ENCODE measurements around the gene NRXN3. TPM values are rescaled to one million over a fixed set of nuclear protein-coding genes. Genes with fewer than 3 reads are reported as not detected.

Gene NRXN3
- total RNA-seq, 5 donors from 2014 or later (not counting 1 experiment from before 2014, with no cell fraction given), result not detected

GRCh38 chr14:79742142-79742541 lies 1572.0 kb downstream of the NRXN3 start:
- Mint-ChIP-seq H3K36me3 (no peaks in the 10 kb centered on the region), H3K27ac (no peak overlapping the region), H3K4me1 (no peaks in the 10 kb centered on the region), H3K27me3 (peaks cover 0 to 4% of the 10 kb centered on the region in 2 donors), H3K4me3 (no peak overlapping the region), H3K9me3 (peaks cover 3 to 23% (median 13%) of the 10 kb centered on the region in 3 donors)
- Histone ChIP-seq H3K27ac (ENCODE audit: low read length) (no peak overlapping the region), H3K27me3 (replicated peaks in 1 of 2; ENCODE audit: control insufficient read depth in 2 of 2, extremely low read depth in 1 of 2, insufficient read depth in 2 of 2, low read length in 1 of 2) (no peaks in the 10 kb centered on the region), H3K4me1 (ENCODE audit: control insufficient read depth in 1 of 2, extremely low read depth in 1 of 2, insufficient read depth in 2 of 2, low read length in 2 of 2) (no peaks in the 10 kb centered on the region), H3K36me3 (ENCODE audit: control insufficient read depth in 2 of 2, extremely low read depth in 1 of 2, insufficient read depth in 1 of 2, low read length in 1 of 2) (no peaks in the 10 kb centered on the region), H3K4me3 (ENCODE audit: control insufficient read depth in 1 of 2, extremely low read depth in 1 of 2, low read length in 1 of 2) (no peak overlapping the region), H3K9me3 (no peaks in the 10 kb centered on the region)
- no peak for ATAC-seq (replicated peaks in 1 of 4)
- no CpG with 5 or more reads among the region's 1 CpG for whole genome bisulfite sequencing (ENCODE audit: insufficient coverage)
- ChIA-PET POLR2A (no interaction called here), CTCF (no interaction called here)
- no peak for DNase-seq

- Histone ChIP-seq H3K4me3 (ENCODE audit: control insufficient read depth in 1 of 2, extremely low read depth in 1 of 2, low read length in 1 of 2) (no peak overlapping the region), H3K27ac (ENCODE audit: low read length) (no peak overlapping the region), H3K27me3 (replicated peaks in 1 of 2; ENCODE audit: control insufficient read depth in 2 of 2, extremely low read depth in 1 of 2, insufficient read depth in 2 of 2, low read length in 1 of 2) (no peaks in the 10 kb centered on the region), H3K36me3 (ENCODE audit: control insufficient read depth in 2 of 2, extremely low read depth in 1 of 2, insufficient read depth in 1 of 2, low read length in 1 of 2) (no peaks in the 10 kb centered on the region), H3K4me1 (ENCODE audit: control insufficient read depth in 1 of 2, extremely low read depth in 1 of 2, insufficient read depth in 2 of 2, low read length in 2 of 2) (no peaks in the 10 kb centered on the region), H3K9me3 (no peaks in the 10 kb centered on the region)
- no peak overlapping the region for H3K4me3 Mint-ChIP-seq
- ATAC-seq (replicated peaks in 1 of 4) (no peak), DNase-seq (no peak)
- H3K27ac Mint-ChIP-seq, result no peak overlapping the region
- peaks cover 4 to 16% (median 12%) of the 10 kb centered on the region in 3 donors for H3K9me3 Mint-ChIP-seq
- H3K36me3 Mint-ChIP-seq, result no peaks in the 10 kb centered on the region
- peaks cover 0 to 4% of the 10 kb centered on the region in 2 donors for H3K27me3 Mint-ChIP-seq
- ChIA-PET CTCF (no interaction called here), POLR2A (interaction anchor here in 1 of 2 donors (0.7 kb wide), 1 partner anchor 938 kb away, joined by 3 read pairs; no protein-coding TSS in a partner anchor)
- WGBS (ENCODE audit: insufficient coverage), result no CpG with 5 or more reads among the region's 2 CpGs
- H3K4me1 Mint-ChIP-seq, result no peaks in the 10 kb centered on the region
Observed at GRCh38 chr14:79745046-79745445, 1574.9 kb downstream of the NRXN3 start.

GRCh38 chr14:79749065-79749464 lies 1578.9 kb downstream of the NRXN3 start:
- Histone ChIP-seq H3K9me3 (no peaks in the 10 kb centered on the region), H3K4me1 (ENCODE audit: control insufficient read depth in 1 of 2, extremely low read depth in 1 of 2, insufficient read depth in 2 of 2, low read length in 2 of 2) (no peaks in the 10 kb centered on the region), H3K27ac (ENCODE audit: low read length) (no peak overlapping the region), H3K4me3 (ENCODE audit: control insufficient read depth in 1 of 2, extremely low read depth in 1 of 2, low read length in 1 of 2) (no peak overlapping the region), H3K36me3 (ENCODE audit: control insufficient read depth in 2 of 2, extremely low read depth in 1 of 2, insufficient read depth in 1 of 2, low read length in 1 of 2) (no peaks in the 10 kb centered on the region), H3K27me3 (replicated peaks in 1 of 2; ENCODE audit: control insufficient read depth in 2 of 2, extremely low read depth in 1 of 2, insufficient read depth in 2 of 2, low read length in 1 of 2) (no peaks in the 10 kb centered on the region)
- Mint-ChIP-seq H3K4me3 (no peak overlapping the region), H3K27me3 (peaks cover 0 to 4% of the 10 kb centered on the region in 2 donors), H3K9me3 (peaks cover 4 to 8% (median 5%) of the 10 kb centered on the region in 3 donors), H3K36me3 (no peaks in the 10 kb centered on the region), H3K4me1 (no peaks in the 10 kb centered on the region), H3K27ac (no peak overlapping the region)
- WGBS (ENCODE audit: insufficient coverage), result 29% methylated on average over 1 of the region's 2 CpGs
- ChIA-PET CTCF (interaction anchor here in 1 of 2 donors (0.5 kb wide), 1 partner anchor 11 kb away, joined by 3 read pairs; no protein-coding TSS in a partner anchor), POLR2A (no interaction called here)
- DNase-seq (no peak), ATAC-seq (replicated peaks in 1 of 4) (no peak)

GRCh38 chr14:79758985-79759384 lies 1588.8 kb downstream of the NRXN3 start:
- Histone ChIP-seq H3K27me3 (replicated peaks in 1 of 2; ENCODE audit: control insufficient read depth in 2 of 2, extremely low read depth in 1 of 2, insufficient read depth in 2 of 2, low read length in 1 of 2) (no peaks in the 10 kb centered on the region), H3K9me3 (no peaks in the 10 kb centered on the region), H3K27ac (ENCODE audit: low read length) (no peak overlapping the region), H3K4me3 (ENCODE audit: control insufficient read depth in 1 of 2, extremely low read depth in 1 of 2, low read length in 1 of 2) (no peak overlapping the region), H3K36me3 (ENCODE audit: control insufficient read depth in 2 of 2, extremely low read depth in 1 of 2, insufficient read depth in 1 of 2, low read length in 1 of 2) (no peaks in the 10 kb centered on the region), H3K4me1 (ENCODE audit: control insufficient read depth in 1 of 2, extremely low read depth in 1 of 2, insufficient read depth in 2 of 2, low read length in 2 of 2) (no peaks in the 10 kb centered on the region)
- no peaks in the 10 kb centered on the region for H3K36me3 Mint-ChIP-seq
- H3K4me1 Mint-ChIP-seq, result no peaks in the 10 kb centered on the region
- ChIA-PET POLR2A (no interaction called here), CTCF (no interaction called here)
- no peak overlapping the region for H3K27ac Mint-ChIP-seq
- no peak overlapping the region for H3K4me3 Mint-ChIP-seq
- no peak for DNase-seq
- ATAC-seq (replicated peaks in 1 of 4), result no peak
- H3K9me3 Mint-ChIP-seq, result peaks cover 7 to 14% (median 7%) of the 10 kb centered on the region in 3 donors
- H3K27me3 Mint-ChIP-seq, result no peaks in the 10 kb centered on the region

- no peaks in the 10 kb centered on the region for H3K36me3 ChIP-seq (ENCODE audit: control insufficient read depth in 2 of 2, extremely low read depth in 1 of 2, insufficient read depth in 1 of 2, low read length in 1 of 2)
Observed at GRCh38 chr14:79764323-79764722, 1594.2 kb downstream of the NRXN3 start.

GRCh38 chr14:79766511-79766910 lies 1596.3 kb downstream of the NRXN3 start:
- Mint-ChIP-seq H3K9me3 (peaks cover 0 to 21% (median 13%) of the 10 kb centered on the region in 3 donors), H3K4me3 (no peak overlapping the region), H3K27me3 (no peaks in the 10 kb centered on the region), H3K36me3 (no peaks in the 10 kb centered on the region), H3K27ac (no peak overlapping the region), H3K4me1 (no peaks in the 10 kb centered on the region)
- 100% methylated on average over 1 of the region's 2 CpGs for WGBS (ENCODE audit: insufficient coverage)
- no peaks in the 10 kb centered on the region for H3K27me3 ChIP-seq (replicated peaks in 1 of 2; ENCODE audit: control insufficient read depth in 2 of 2, extremely low read depth in 1 of 2, insufficient read depth in 2 of 2, low read length in 1 of 2)
- ChIA-PET POLR2A (no interaction called here), CTCF (no interaction called here)
- no peaks in the 10 kb centered on the region for H3K4me1 ChIP-seq (ENCODE audit: control insufficient read depth in 1 of 2, extremely low read depth in 1 of 2, insufficient read depth in 2 of 2, low read length in 2 of 2)
- no peak overlapping the region for H3K27ac ChIP-seq (ENCODE audit: low read length)
- H3K36me3 ChIP-seq (ENCODE audit: control insufficient read depth in 2 of 2, extremely low read depth in 1 of 2, insufficient read depth in 1 of 2, low read length in 1 of 2), result no peaks in the 10 kb centered on the region
- ATAC-seq (replicated peaks in 1 of 4) (no peak), DNase-seq (no peak)
- H3K9me3 ChIP-seq, result peaks cover 3% of the 10 kb centered on the region
- H3K4me3 ChIP-seq (ENCODE audit: control insufficient read depth in 1 of 2, extremely low read depth in 1 of 2, low read length in 1 of 2), result no peak overlapping the region

More at GRCh38 chr14:79764323-79764722, 1594.2 kb downstream of the NRXN3 start:
- ChIA-PET CTCF (no interaction called here), POLR2A (no interaction called here)
- H3K27me3 ChIP-seq (replicated peaks in 1 of 2; ENCODE audit: control insufficient read depth in 2 of 2, extremely low read depth in 1 of 2, insufficient read depth in 2 of 2, low read length in 1 of 2), result no peaks in the 10 kb centered on the region
- Mint-ChIP-seq H3K27ac (no peak overlapping the region), H3K27me3 (no peaks in the 10 kb centered on the region), H3K4me1 (no peaks in the 10 kb centered on the region), H3K4me3 (no peak overlapping the region), H3K9me3 (peaks cover 3 to 12% (median 4%) of the 10 kb centered on the region in 3 donors), H3K36me3 (no peaks in the 10 kb centered on the region)
- H3K4me1 ChIP-seq (ENCODE audit: control insufficient read depth in 1 of 2, extremely low read depth in 1 of 2, insufficient read depth in 2 of 2, low read length in 2 of 2), result no peaks in the 10 kb centered on the region
- H3K9me3 ChIP-seq, result peaks cover 3% of the 10 kb centered on the region
- WGBS (ENCODE audit: insufficient coverage), result 79% methylated on average over 2 of the region's 3 CpGs
- ATAC-seq (replicated peaks in 1 of 4), result no peak
- H3K27ac ChIP-seq (ENCODE audit: low read length), result no peak overlapping the region
- DNase-seq, result no peak
- H3K4me3 ChIP-seq (ENCODE audit: control insufficient read depth in 1 of 2, extremely low read depth in 1 of 2, low read length in 1 of 2), result no peak overlapping the region

GRCh38 chr14:79767251-79767650 lies 1597.1 kb downstream of the NRXN3 start:
- ChIA-PET POLR2A (no interaction called here), CTCF (no interaction called here)
- Mint-ChIP-seq H3K4me1 (no peaks in the 10 kb centered on the region), H3K9me3 (peaks cover 0 to 21% (median 13%) of the 10 kb centered on the region in 3 donors), H3K27me3 (no peaks in the 10 kb centered on the region), H3K36me3 (no peaks in the 10 kb centered on the region), H3K27ac (no peak overlapping the region), H3K4me3 (no peak overlapping the region)
- DNase-seq (no peak), ATAC-seq (replicated peaks in 1 of 4) (no peak)
- Histone ChIP-seq H3K27me3 (replicated peaks in 1 of 2; ENCODE audit: control insufficient read depth in 2 of 2, extremely low read depth in 1 of 2, insufficient read depth in 2 of 2, low read length in 1 of 2) (no peaks in the 10 kb centered on the region), H3K4me1 (ENCODE audit: control insufficient read depth in 1 of 2, extremely low read depth in 1 of 2, insufficient read depth in 2 of 2, low read length in 2 of 2) (no peaks in the 10 kb centered on the region), H3K27ac (ENCODE audit: low read length) (no peak overlapping the region), H3K9me3 (peaks cover 3% of the 10 kb centered on the region), H3K36me3 (ENCODE audit: control insufficient read depth in 2 of 2, extremely low read depth in 1 of 2, insufficient read depth in 1 of 2, low read length in 1 of 2) (no peaks in the 10 kb centered on the region), H3K4me3 (ENCODE audit: control insufficient read depth in 1 of 2, extremely low read depth in 1 of 2, low read length in 1 of 2) (no peak overlapping the region)
- WGBS (ENCODE audit: insufficient coverage), result no CpG with 5 or more reads among the region's 1 CpG
